ENCODE results near the gene NPR2.

Gene NPR2

DNA sequence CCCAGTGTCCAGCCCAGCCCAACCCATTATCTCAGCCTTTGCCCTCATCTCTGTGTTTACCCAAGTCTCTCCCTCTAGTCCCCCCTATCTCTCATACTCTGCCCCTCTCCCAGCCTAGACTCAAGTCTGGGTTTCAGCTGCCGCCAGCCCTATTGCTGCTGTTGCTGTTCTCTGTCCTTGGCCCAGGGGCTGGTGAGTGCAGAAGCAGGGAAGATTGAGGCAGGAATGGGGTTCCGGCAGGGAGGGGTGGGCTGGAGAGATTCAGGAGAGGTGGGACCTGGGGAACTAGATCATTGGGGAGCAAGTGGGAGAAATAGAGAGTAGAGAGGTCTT is 38.3 kb downstream of the NPR2 start:
- Histone ChIP-seq H3K9ac (ENCODE audit: low read length) (peak overlapping the region; percentile 94), H2AFZ (ENCODE audit: low read depth, low read length) (peak overlapping the region; percentile 48), H3K9me3 (ENCODE audit: control insufficient read depth, low read length) (no peaks in the 10 kb centered on the region), H2BK15ac (ENCODE audit: low read depth, poor library complexity, severe bottlenecking) (no peak overlapping the region), H3K23ac (ENCODE audit: low read length in 2 of 2) (peak overlapping the region in 1 of 2 experiments; percentile 87), H3K4me1 (ENCODE audit: control insufficient read depth, insufficient read depth, low read depth, low read length) (peaks cover 23% of the 10 kb centered on the region), H3K36me3 (ENCODE audit: control insufficient read depth in 1 of 2, insufficient read depth in 2 of 2, low read depth in 1 of 2, low read length in 2 of 2) (peaks cover 0 to 2% of the 10 kb centered on the region in 2 experiments), H2AK5ac (ENCODE audit: low read length, severe bottlenecking) (no peak overlapping the region), H3K27me3 (ENCODE audit: control insufficient read depth in 1 of 2, insufficient read depth in 1 of 2, low read length in 2 of 2) (no peaks in the 10 kb centered on the region), H4K8ac (ENCODE audit: low read length) (peak overlapping the region; percentile 20), H3K4ac (ENCODE audit: low read depth in 1 of 2, low read length in 2 of 2) (peak overlapping the region; percentile 50 to 62), H4K91ac (ENCODE audit: low read length) (peak overlapping the region; percentile 52), H3K18ac (ENCODE audit: low read depth in 1 of 2, low read length in 2 of 2) (peak overlapping the region; percentile 52 to 63), H2BK12ac (ENCODE audit: low read length in 2 of 2) (no peak overlapping the region), H3K79me1 (replicated peaks; ENCODE audit: low read length, poor library complexity, severe bottlenecking) (peaks cover 14% of the 10 kb centered on the region), H3K27ac (ENCODE audit: low read length, poor library complexity, severe bottlenecking) (no peak overlapping the region), H3K14ac (ENCODE audit: low read length in 2 of 2) (peak overlapping the region in 1 of 2 experiments; percentile 94), H2BK5ac (ENCODE audit: low read depth, low read length, poor library complexity, severe bottlenecking) (no peak overlapping the region), H3K4me3 (ENCODE audit: insufficient read depth in 1 of 2, low read depth in 1 of 2, low read length in 2 of 2) (peak overlapping the region; percentile 75 to 80), H2BK120ac (ENCODE audit: low read depth, low read length) (no peak overlapping the region), H3K4me2 (ENCODE audit: low read length, poor library complexity, severe bottlenecking) (peak overlapping the region; percentile 73)
- DNase-seq: no peak
- 75% methylated on average over 2 of the region's 2 CpGs for WGBS

DNA sequence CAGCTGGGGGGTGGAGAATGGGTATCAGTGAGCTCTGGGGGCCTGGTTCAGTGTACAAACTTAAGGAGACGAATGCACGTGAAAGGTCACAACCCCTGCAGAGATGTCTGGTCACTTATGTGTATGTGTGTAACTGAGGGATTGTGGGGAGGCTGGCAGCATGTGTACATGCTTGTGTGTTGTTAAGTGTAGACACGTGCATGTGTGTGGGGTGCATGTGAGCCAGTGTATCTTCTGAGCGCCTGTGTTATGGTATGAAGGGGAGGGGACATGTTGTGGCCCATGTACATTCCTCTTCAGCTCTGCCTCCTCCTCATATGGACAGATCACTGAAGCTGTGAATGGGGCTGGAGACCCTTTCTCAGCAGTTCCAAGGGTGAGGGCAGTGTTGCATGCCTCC is 39.6 kb downstream of the NPR2 start:
- Histone ChIP-seq H3K18ac (ENCODE audit: low read depth in 1 of 2, low read length in 2 of 2) (no peak overlapping the region), H3K27ac (ENCODE audit: low read length, poor library complexity, severe bottlenecking) (no peak overlapping the region), H3K4me1 (ENCODE audit: control insufficient read depth, insufficient read depth, low read depth, low read length) (peaks cover 23% of the 10 kb centered on the region), H3K79me1 (replicated peaks; ENCODE audit: low read length, poor library complexity, severe bottlenecking) (peaks cover 14% of the 10 kb centered on the region), H3K23ac (ENCODE audit: low read length in 2 of 2) (no peak overlapping the region), H3K4me3 (ENCODE audit: insufficient read depth in 1 of 2, low read depth in 1 of 2, low read length in 2 of 2) (no peak overlapping the region), H4K8ac (ENCODE audit: low read length) (no peak overlapping the region), H2AK5ac (ENCODE audit: low read length, severe bottlenecking) (no peak overlapping the region), H3K4ac (ENCODE audit: low read depth in 1 of 2, low read length in 2 of 2) (no peak overlapping the region), H4K91ac (ENCODE audit: low read length) (peak overlapping the region; percentile 16), H3K9me3 (ENCODE audit: control insufficient read depth, low read length) (no peaks in the 10 kb centered on the region), H2BK5ac (ENCODE audit: low read depth, low read length, poor library complexity, severe bottlenecking) (no peak overlapping the region), H2AFZ (ENCODE audit: low read depth, low read length) (no peak overlapping the region), H3K9ac (ENCODE audit: low read length) (no peak overlapping the region), H3K36me3 (ENCODE audit: control insufficient read depth in 1 of 2, insufficient read depth in 2 of 2, low read depth in 1 of 2, low read length in 2 of 2) (peaks cover 3 to 10% of the 10 kb centered on the region in 2 experiments), H2BK120ac (ENCODE audit: low read depth, low read length) (no peak overlapping the region), H2BK12ac (ENCODE audit: low read length in 2 of 2) (no peak overlapping the region), H3K14ac (ENCODE audit: low read length in 2 of 2) (no peak overlapping the region), H3K4me2 (ENCODE audit: low read length, poor library complexity, severe bottlenecking) (no peak overlapping the region), H2BK15ac (ENCODE audit: low read depth, poor library complexity, severe bottlenecking) (no peak overlapping the region), H3K27me3 (ENCODE audit: control insufficient read depth in 1 of 2, insufficient read depth in 1 of 2, low read length in 2 of 2) (no peaks in the 10 kb centered on the region)
- 82% methylated on average over 4 of the region's 4 CpGs for WGBS
- no peak for DNase-seq

DNA sequence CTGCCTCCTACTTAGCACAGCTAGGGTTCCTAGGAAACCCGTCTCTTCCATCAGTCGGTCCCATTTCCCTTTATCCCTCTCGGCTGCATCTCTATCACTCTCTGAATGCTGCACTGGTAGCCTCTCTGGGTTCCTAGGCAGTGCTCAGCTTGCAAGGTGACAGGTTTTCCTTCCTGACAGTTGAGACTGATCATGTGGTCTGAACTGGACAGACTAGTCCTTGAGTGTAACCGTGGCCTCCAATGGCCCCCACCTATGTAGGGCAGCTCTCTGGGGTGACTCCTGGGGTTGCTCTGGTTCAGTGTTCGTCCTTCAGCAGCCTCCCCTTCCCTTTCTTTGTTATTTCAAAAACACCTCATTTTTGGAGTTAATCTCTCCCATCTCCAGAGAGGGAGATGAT is 41.4 kb downstream of the NPR2 start:
- H3K14ac ChIP-seq (ENCODE audit: low read length in 2 of 2): no peak overlapping the region
- peaks cover 3 to 10% of the 10 kb centered on the region in 2 experiments for H3K36me3 ChIP-seq (ENCODE audit: control insufficient read depth in 1 of 2, insufficient read depth in 2 of 2, low read depth in 1 of 2, low read length in 2 of 2)
- no peak overlapping the region for H4K91ac ChIP-seq (ENCODE audit: low read length)
- no peak overlapping the region for H3K18ac ChIP-seq (ENCODE audit: low read depth in 1 of 2, low read length in 2 of 2)
- no peak overlapping the region for H2BK120ac ChIP-seq (ENCODE audit: low read depth, low read length)
- H3K27ac ChIP-seq (ENCODE audit: low read length, poor library complexity, severe bottlenecking): no peak overlapping the region
- H2BK5ac ChIP-seq (ENCODE audit: low read depth, low read length, poor library complexity, severe bottlenecking): no peak overlapping the region
- no peak overlapping the region for H2BK12ac ChIP-seq (ENCODE audit: low read length in 2 of 2)
- no peak overlapping the region for H2AFZ ChIP-seq (ENCODE audit: low read depth, low read length)
- no peak overlapping the region for H4K8ac ChIP-seq (ENCODE audit: low read length)
- no peak overlapping the region for H3K4me3 ChIP-seq (ENCODE audit: insufficient read depth in 1 of 2, low read depth in 1 of 2, low read length in 2 of 2)
- no peak overlapping the region for H3K4ac ChIP-seq (ENCODE audit: low read depth in 1 of 2, low read length in 2 of 2)
- no peak for DNase-seq
- no peak overlapping the region for H3K4me2 ChIP-seq (ENCODE audit: low read length, poor library complexity, severe bottlenecking)
- H3K9ac ChIP-seq (ENCODE audit: low read length): no peak overlapping the region
- WGBS: 95% methylated on average over 4 of the region's 5 CpGs
- no peak overlapping the region for H3K23ac ChIP-seq (ENCODE audit: low read length in 2 of 2)
- peaks cover 21% of the 10 kb centered on the region for H3K4me1 ChIP-seq (ENCODE audit: control insufficient read depth, insufficient read depth, low read depth, low read length)
- no peak overlapping the region for H2BK15ac ChIP-seq (ENCODE audit: low read depth, poor library complexity, severe bottlenecking)
- no peaks in the 10 kb centered on the region for H3K27me3 ChIP-seq (ENCODE audit: control insufficient read depth in 1 of 2, insufficient read depth in 1 of 2, low read length in 2 of 2)
- no peaks in the 10 kb centered on the region for H3K9me3 ChIP-seq (ENCODE audit: control insufficient read depth, low read length)
- peaks cover 14% of the 10 kb centered on the region for H3K79me1 ChIP-seq (replicated peaks; ENCODE audit: low read length, poor library complexity, severe bottlenecking)
- no peak overlapping the region for H2AK5ac ChIP-seq (ENCODE audit: low read length, severe bottlenecking)

DNA sequence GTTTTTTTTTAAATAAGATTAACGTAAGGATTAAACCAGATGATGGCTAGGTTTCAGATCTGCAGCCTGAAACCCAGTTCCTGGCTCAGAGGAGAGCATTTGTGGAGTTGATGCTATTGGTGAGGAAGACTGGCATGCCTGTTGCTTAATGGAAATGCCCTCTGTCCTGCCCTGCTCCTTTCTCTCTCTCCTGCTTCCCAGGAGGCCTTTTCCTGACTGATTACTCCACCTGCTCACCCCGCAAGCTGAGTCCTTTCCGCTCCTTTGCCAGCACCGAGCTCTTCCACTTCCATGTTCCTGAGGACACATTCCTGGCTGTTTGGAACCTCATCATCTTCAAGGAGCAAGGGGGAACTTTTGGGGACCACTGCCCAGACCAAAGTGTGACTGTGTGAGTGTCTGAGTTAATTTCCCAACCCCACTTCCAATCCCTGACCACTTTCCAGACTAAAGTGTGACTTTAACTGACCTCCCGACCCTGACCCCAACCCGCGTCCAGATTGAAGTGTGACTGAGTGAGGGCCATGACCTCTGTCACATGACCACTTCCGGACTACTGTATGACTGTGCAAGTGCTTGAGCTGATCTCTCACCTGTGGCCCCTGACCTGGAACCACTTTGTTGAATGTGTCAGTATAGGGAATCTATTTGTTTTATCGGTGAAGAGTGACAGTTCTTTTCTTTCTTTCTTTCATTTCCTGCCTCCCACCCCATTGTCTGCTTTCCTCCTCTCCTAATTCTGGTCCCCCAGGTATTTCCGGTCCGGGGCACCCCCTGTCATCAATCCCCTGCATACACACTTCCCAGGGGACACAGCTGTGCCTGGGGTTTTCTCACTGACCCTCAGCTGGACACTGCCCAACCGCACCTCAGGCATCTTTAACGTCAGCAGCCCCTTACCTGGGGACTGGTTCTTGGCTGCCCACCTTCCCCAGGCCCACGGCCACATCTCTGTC is 43.1 kb downstream of the NPR2 start:
- Histone ChIP-seq H3K4me1 (ENCODE audit: control insufficient read depth, insufficient read depth, low read depth, low read length) (peaks cover 14% of the 10 kb centered on the region), H4K91ac (ENCODE audit: low read length) (peak overlapping the region; percentile 37), H3K27ac (ENCODE audit: low read length, poor library complexity, severe bottlenecking) (no peak overlapping the region), H2AK5ac (ENCODE audit: low read length, severe bottlenecking) (no peak overlapping the region), H3K27me3 (ENCODE audit: control insufficient read depth in 1 of 2, insufficient read depth in 1 of 2, low read length in 2 of 2) (no peaks in the 10 kb centered on the region), H3K9ac (ENCODE audit: low read length) (peak overlapping the region; percentile 9), H3K79me1 (replicated peaks; ENCODE audit: low read length, poor library complexity, severe bottlenecking) (peaks cover 12% of the 10 kb centered on the region), H3K4me2 (ENCODE audit: low read length, poor library complexity, severe bottlenecking) (no peak overlapping the region), H2BK120ac (ENCODE audit: low read depth, low read length) (no peak overlapping the region), H3K36me3 (ENCODE audit: control insufficient read depth in 1 of 2, insufficient read depth in 2 of 2, low read depth in 1 of 2, low read length in 2 of 2) (peaks cover 3 to 10% of the 10 kb centered on the region in 2 experiments), H2BK5ac (ENCODE audit: low read depth, low read length, poor library complexity, severe bottlenecking) (no peak overlapping the region), H3K4me3 (ENCODE audit: insufficient read depth in 1 of 2, low read depth in 1 of 2, low read length in 2 of 2) (peak overlapping the region in 1 of 2 experiments; percentile 11), H2AFZ (ENCODE audit: low read depth, low read length) (no peak overlapping the region), H2BK15ac (ENCODE audit: low read depth, poor library complexity, severe bottlenecking) (no peak overlapping the region), H3K9me3 (ENCODE audit: control insufficient read depth, low read length) (no peaks in the 10 kb centered on the region), H3K4ac (ENCODE audit: low read depth in 1 of 2, low read length in 2 of 2) (no peak overlapping the region), H2BK12ac (ENCODE audit: low read length in 2 of 2) (no peak overlapping the region), H3K14ac (ENCODE audit: low read length in 2 of 2) (no peak overlapping the region), H4K8ac (ENCODE audit: low read length) (peak overlapping the region; percentile 12), H3K23ac (ENCODE audit: low read length in 2 of 2) (no peak overlapping the region), H3K18ac (ENCODE audit: low read depth in 1 of 2, low read length in 2 of 2) (no peak overlapping the region)
- WGBS: 89% methylated on average over 14 of the region's 14 CpGs
- DNase-seq: no peak
